K562 (cell line): Measurements from ENCODE around the gene GATA2. TPM values are rescaled to one million over a fixed set of nuclear protein-coding genes. Genes with fewer than 3 reads are reported as not detected.
A peak's percentile ranks its signal among the peaks of the same experiment; 100 is the strongest.

Source experiments
- ATAC-seq: fragments of 200-7000 bp; cut with Tn5 transposase; 3 replicates; pipeline ENCODE4 v1.9.1; 2020; ENCODE audit warnings: moderate library complexity
- BruUV-seq: library from RNA; stranded (reverse); fragments of 400-500 nt; replicated peaks from 2 replicates; lab custom pipeline; 2021; lab: Mats Ljungman, UMichigan
- CTCF ChIA-PET: fragments of 300-600 bp; formaldehyde crosslinking; extraction: SDS; loops from one replicate; lab custom pipeline; 2021; ENCODE audit warnings: low intra/inter-chr PET ratio; lab: Yijun Ruan, JAX
- POLR2A ChIA-PET: fragments of 300-600, 350-650 bp; sonication (Branson Sonifier 250); formaldehyde crosslinking; extraction: SDS; loops from one replicate; lab custom pipeline; 2021; ENCODE audit warnings: antibody characterized with exemption, inconsistent platforms; lab: Yijun Ruan, JAX
- DNase-seq, 4 experiments: peaks; one replicate each; pipeline versions ENCODE4 v3.0.0 to v3.0.0-alpha.2; 2011 to 2018; ENCODE audit warnings: low spot score in 3 of 4, mixed read lengths in 3 of 4; ENCODE audit errors: extremely low read depth in 1 of 4
- FAIRE-seq: peaks from 2 replicates; lab custom pipeline; 2011; peaks lifted over from hg19 to GRCh38; lab: Jason Lieb, UNC
- H2AFZ ChIP-seq: 2 replicates; pipeline ENCODE4 v1.6.0; 2011; ENCODE audit warnings: low read depth, low read length, control low read depth, inconsistent platforms
- H3K27ac ChIP-seq: fragments of 200-600 bp; 3 replicates; pipeline ENCODE4 v1.8.0; 2011; ENCODE audit warnings: low read depth, mild to moderate bottlenecking, control low read depth, inconsistent platforms, low read length, moderate library complexity, mixed read lengths; ENCODE audit errors: extremely low read depth
- H3K27me3 ChIP-seq, 2 experiments: fragments of 300-600 bp in 1 of 2; 2 replicates in 1 of 2; 3 replicates in 1 of 2; pipeline versions ENCODE4 v1.6.0 to v1.8.0; 2011; ENCODE audit warnings: inconsistent platforms in 2 of 2, low read length in 2 of 2, mild to moderate bottlenecking in 1 of 2, mixed read lengths in 1 of 2, moderate library complexity in 1 of 2; ENCODE audit not compliant: control insufficient read depth in 2 of 2, insufficient read depth in 2 of 2
- H3K36me3 ChIP-seq: fragments of 300-600 bp; 3 replicates; pipeline ENCODE4 v1.8.0; 2011; ENCODE audit warnings: mild to moderate bottlenecking, low read length, inconsistent platforms; ENCODE audit not compliant: control insufficient read depth, insufficient read depth
- H3K4me1 ChIP-seq, 2 experiments: fragments of 200-600 bp in 1 of 2; replicated peaks in 1 of 2; 2 replicates in 1 of 2; 3 replicates in 1 of 2; pipeline versions ENCODE4 v1.5.1 to v1.8.0; 2011; ENCODE audit warnings: inconsistent platforms in 2 of 2, low read length in 2 of 2, mild to moderate bottlenecking in 1 of 2, mixed read lengths in 1 of 2, moderate library complexity in 1 of 2; ENCODE audit not compliant: control insufficient read depth in 2 of 2, insufficient read depth in 2 of 2
- H3K4me2 ChIP-seq: 2 replicates; pipeline ENCODE4 v1.6.1; 2011; ENCODE audit warnings: low read length, control low read depth, inconsistent platforms, mixed read lengths; ENCODE audit not compliant: insufficient read depth
- H3K4me3 ChIP-seq: fragments of 200-600 bp; sonication (generic), shearing (Covaris generic); 2 replicates; pipeline ENCODE4 v1.5.1; 2016; ENCODE audit warnings: control low read depth, inconsistent platforms
- H3K79me2 ChIP-seq: fragments of 200-600 bp; 3 replicates; pipeline ENCODE4 v1.8.0; 2011; ENCODE audit warnings: low read length, inconsistent platforms; ENCODE audit not compliant: control insufficient read depth, insufficient read depth
- H3K9ac ChIP-seq, 2 experiments: 2 replicates each; pipeline versions ENCODE4 v1.6.0 to v1.6.1; 2011; ENCODE audit warnings: low read depth in 2 of 2, low read length in 2 of 2, control low read depth in 1 of 2, inconsistent platforms in 1 of 2, mild to moderate bottlenecking in 1 of 2, mixed read lengths in 1 of 2; ENCODE audit not compliant: insufficient read depth in 1 of 2
- H3K9me1 ChIP-seq: one replicate; pipeline ENCODE4 v1.6.0; 2011; ENCODE audit warnings: inconsistent platforms, mild to moderate bottlenecking, low read length, moderate library complexity; ENCODE audit not compliant: control insufficient read depth, insufficient read depth
- H3K9me3 ChIP-seq: replicated peaks from 2 replicates; pipeline ENCODE4 v1.5.1; 2011; ENCODE audit warnings: low read depth, low read length, inconsistent platforms; ENCODE audit not compliant: control insufficient read depth, insufficient read depth
- H4K20me1 ChIP-seq: replicated peaks from 2 replicates; pipeline ENCODE4 v1.6.1; 2011; ENCODE audit warnings: low read length, inconsistent platforms, mixed read lengths; ENCODE audit not compliant: control insufficient read depth, insufficient read depth
- ELF4 ChIP-seq: fragments of 450-650 bp; formaldehyde crosslinking; IDR thresholded peaks from 2 replicates; pipeline ENCODE4 v1.4.0; 2022; ENCODE audit warnings: missing genetic modification characterization
- EP400 ChIP-seq: fragments of 450-650 bp; IDR thresholded peaks from 2 replicates; pipeline ENCODE4 v1.6.1; 2017; ENCODE audit warnings: antibody characterized with exemption, mild to moderate bottlenecking, moderate library complexity
- HMGN3 ChIP-seq: IDR thresholded peaks from 2 replicates; pipeline ENCODE4 v1.6.1; 2011; ENCODE audit warnings: borderline replicate concordance, low read depth, mild to moderate bottlenecking, mixed read lengths, low read length; ENCODE audit not compliant: insufficient read length; ENCODE audit errors: extremely low read depth
- MECOM ChIP-seq: fragments of 250-450 bp; sonication (Bioruptor Pico); IDR thresholded peaks from 2 replicates; pipeline ENCODE4 v1.8.0; 2022; ENCODE audit warnings: inconsistent platforms
- PTTG1 ChIP-seq: fragments of 450-650 bp; IDR thresholded peaks from 2 replicates; pipeline ENCODE4 v1.6.1; 2016; ENCODE audit warnings: low read depth, mild to moderate bottlenecking, missing genetic modification characterization, missing compliant biosample characterization
- RB1 ChIP-seq: fragments of 450-650 bp; IDR thresholded peaks from 2 replicates; pipeline ENCODE4 v1.6.1; 2017; ENCODE audit warnings: low read depth, mild to moderate bottlenecking
- RFX1 ChIP-seq: fragments of 450-650 bp; IDR thresholded peaks from 2 replicates; pipeline ENCODE4 v1.6.1; 2016; ENCODE audit warnings: mild to moderate bottlenecking, moderate library complexity
- ZNF764 ChIP-seq: fragments of 250-450 bp; sonication (Bioruptor Pico); IDR thresholded peaks from 2 replicates; pipeline ENCODE4 v1.4.0; 2020; ENCODE audit warnings: low read depth, mild to moderate bottlenecking, moderate library complexity
- WGBS: fragments of 100-300 bp; shearing (Covaris generic); methylation state at CpG from one replicate; pipeline ENCODE4 v1.1.6; 2016; ENCODE audit warnings: low coverage, mixed read lengths; ENCODE audit not compliant: insufficient coverage; ENCODE audit errors: missing lambda C conversion rate; 5-methylcytosine and 5-hydroxymethylcytosine counted together
- in situ Hi-C: fragments of 300-500 bp; cut with MboI; formaldehyde crosslinking; loops from 4 replicates; pipeline ENCODE4 v1.15.0; 2018; ENCODE audit warnings: inconsistent platforms, mixed read lengths
- intact Hi-C: fragments of 100-400 bp; cut with micrococcal nuclease; formaldehyde crosslinking; loops from 2 replicates; pipeline ENCODE4 v1.14.2; 2022
- polyA plus RNA-seq, 8 experiments: library from polyadenylated mRNA; depleted of rRNA in 4 of 8; stranded (reverse) in 5 of 8; unstranded in 3 of 8; fragments of >200 nt; fragmentation: Nextera tagmentation in 2 of 8; fragmentation: Illumina TruSeq in 1 of 8; extraction: Ambion mirVana in 2 of 8; extraction: Trizol in 1 of 8; gene quantifications; 2 replicates each; pipeline versions ENCODE4 v1.2.1 to v1.2.3, GENCODE V29; 2011 to 2014; ENCODE audit warnings: inconsistent platforms in 1 of 8, missing spikeins in 1 of 8
- total RNA-seq, 7 experiments: library from RNA; depleted of rRNA in 6 of 7; stranded (reverse); fragments of >200 nt in 6 of 7; fragmentation: Illumina TruSeq in 2 of 7; extraction: Trizol in 2 of 7; gene quantifications; 2 replicates each; pipeline versions ENCODE4 v1.2.1 to v1.2.3, GENCODE V29; 2011 to 2021; ENCODE audit warnings: low replicate concordance in 1 of 7
- TF ChIP-seq, protein P1 (sequence below): IDR thresholded peaks from 2 replicates; pipeline ENCODE4 v1.6.1; 2016; ENCODE audit warnings: missing genetic modification characterization, missing compliant biosample characterization
- TF ChIP-seq, protein P2 (sequence below): fragments of 450-650 bp; conservative IDR thresholded peaks from 2 replicates; pipeline ENCODE4 v1.6.1; 2016; ENCODE audit warnings: missing genetic modification characterization, low read depth, mild to moderate bottlenecking, control low read depth, missing compliant biosample characterization
- TF ChIP-seq, protein P3 (sequence below): fragments of 250-450 bp; sonication (Bioruptor Pico); IDR thresholded peaks from 2 replicates; pipeline ENCODE4 v1.4.0; 2020

Gene GATA2
- total and polyA plus RNA-seq, 9 of the 15 experiments (the other 6 are each of a cell fraction or from before 2014, with no cell fraction given), result 8.5 to 218 (median 50.8) TPM

DNA sequence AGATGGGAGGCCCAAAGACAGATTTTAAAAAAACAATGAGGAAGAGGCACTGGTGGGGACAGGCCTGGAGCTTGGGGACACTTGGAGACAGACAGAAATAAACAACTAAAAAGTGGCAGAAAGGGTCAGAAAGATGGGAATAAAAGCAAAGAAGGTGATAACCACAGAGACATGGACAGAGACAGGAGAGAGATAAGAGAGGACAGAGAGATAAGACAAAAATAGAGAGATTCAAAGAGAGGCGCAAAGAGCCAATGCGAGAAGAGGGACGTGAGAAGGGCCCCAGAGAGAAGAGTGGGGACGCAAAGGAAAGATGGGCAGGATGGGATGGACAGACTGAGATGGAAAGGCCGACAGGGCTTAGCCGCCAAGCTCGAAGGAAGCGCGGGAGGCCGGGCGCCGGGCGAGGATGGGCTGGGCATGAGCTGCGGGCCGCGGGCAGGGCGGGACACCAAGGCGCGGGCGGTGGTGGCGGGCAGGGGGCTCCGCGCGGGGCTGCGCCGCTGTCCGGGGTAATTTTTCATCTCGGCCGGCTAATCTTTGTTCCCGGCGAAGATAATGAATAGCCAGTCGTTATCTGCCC lies 3.1 kb upstream of the GATA2 start:
- FAIRE-seq (no peak), DNase-seq (peak in 1 of 4 experiments; percentile 29), ATAC-seq (peak; percentile 1; the same call in 1 of the 3 replicates)
- no peaks in the 10 kb centered on the region for H3K9me1 ChIP-seq
- peak overlapping the region; percentile 94; the same call in 2 of the 3 replicates for H3K27ac ChIP-seq
- ChIA-PET POLR2A (interaction anchor here (0.6 to 3.0 kb wide), 9 partner anchors 10 to 342 kb away, joined by 3 to 17 read pairs (median 3); no protein-coding TSS in a partner anchor), CTCF (no interaction called here)
- peaks cover 52% of the 10 kb centered on the region; the same call in 2 of the 3 replicates for H3K36me3 ChIP-seq
- in situ Hi-C loops (no loop called here), intact Hi-C loops (loop anchor here (5.0 to 10.0 kb wide), 4 partner anchors 71 to 421 kb away; no protein-coding TSS in a partner anchor)
- H3K4me3 ChIP-seq, result no peak overlapping the region
- H3K9me3 ChIP-seq, result no peaks in the 10 kb centered on the region
- peaks cover 67% of the 10 kb centered on the region for H3K79me2 ChIP-seq
- H3K9ac ChIP-seq, result peak overlapping the region; percentile 65 to 97; a peak in 3 of 4 replicates
- no TSS peak for BruUV-seq
- peaks cover 38 to 72% of the 10 kb centered on the region in 2 experiments for H3K4me1 ChIP-seq
- H3K4me2 ChIP-seq, result peak overlapping the region; percentile 76
- peaks cover 5% of the 10 kb centered on the region for H4K20me1 ChIP-seq
- 2% methylated on average over 13 of the region's 32 CpGs for WGBS
- no peak overlapping the region for H2AFZ ChIP-seq
- H3K27me3 ChIP-seq, result no peaks in the 10 kb centered on the region
- TF ChIP-seq RB1 (0 out of 2 replicates have a peak, but pooled peaks have one; percentile 21), HMGN3 (peak; percentile 41), ELF4 (CRISPR knock-in tag) (peak; percentile 80), ZNF764 (CRISPR knock-in tag) (0 out of 2 replicates have a peak, but pooled peaks have one; percentile 3), PTTG1 (no peak), MECOM (CRISPR knock-in tag) (0 out of 2 replicates have a peak, but pooled peaks have one; percentile 26), EP400 (no peak), RFX1 (no peak)
- TF ChIP-seq, protein P1, sequence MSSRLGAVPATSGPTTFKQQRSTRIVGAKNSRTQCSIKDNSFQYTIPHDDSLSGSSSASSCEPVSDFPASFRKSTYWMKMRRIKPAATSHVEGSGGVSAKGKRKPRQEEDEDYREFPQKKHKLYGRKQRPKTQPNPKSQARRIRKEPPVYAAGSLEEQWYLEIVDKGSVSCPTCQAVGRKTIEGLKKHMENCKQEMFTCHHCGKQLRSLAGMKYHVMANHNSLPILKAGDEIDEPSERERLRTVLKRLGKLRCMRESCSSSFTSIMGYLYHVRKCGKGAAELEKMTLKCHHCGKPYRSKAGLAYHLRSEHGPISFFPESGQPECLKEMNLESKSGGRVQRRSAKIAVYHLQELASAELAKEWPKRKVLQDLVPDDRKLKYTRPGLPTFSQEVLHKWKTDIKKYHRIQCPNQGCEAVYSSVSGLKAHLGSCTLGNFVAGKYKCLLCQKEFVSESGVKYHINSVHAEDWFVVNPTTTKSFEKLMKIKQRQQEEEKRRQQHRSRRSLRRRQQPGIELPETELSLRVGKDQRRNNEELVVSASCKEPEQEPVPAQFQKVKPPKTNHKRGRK (tag), result 0 out of 2 replicates have a peak, but pooled peaks have one; percentile 22
- TF ChIP-seq, protein P2, sequence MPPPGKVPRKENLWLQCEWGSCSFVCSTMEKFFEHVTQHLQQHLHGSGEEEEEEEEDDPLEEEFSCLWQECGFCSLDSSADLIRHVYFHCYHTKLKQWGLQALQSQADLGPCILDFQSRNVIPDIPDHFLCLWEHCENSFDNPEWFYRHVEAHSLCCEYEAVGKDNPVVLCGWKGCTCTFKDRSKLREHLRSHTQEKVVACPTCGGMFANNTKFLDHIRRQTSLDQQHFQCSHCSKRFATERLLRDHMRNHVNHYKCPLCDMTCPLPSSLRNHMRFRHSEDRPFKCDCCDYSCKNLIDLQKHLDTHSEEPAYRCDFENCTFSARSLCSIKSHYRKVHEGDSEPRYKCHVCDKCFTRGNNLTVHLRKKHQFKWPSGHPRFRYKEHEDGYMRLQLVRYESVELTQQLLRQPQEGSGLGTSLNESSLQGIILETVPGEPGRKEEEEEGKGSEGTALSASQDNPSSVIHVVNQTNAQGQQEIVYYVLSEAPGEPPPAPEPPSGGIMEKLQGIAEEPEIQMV (tag), result no peak
- TF ChIP-seq, protein P3, sequence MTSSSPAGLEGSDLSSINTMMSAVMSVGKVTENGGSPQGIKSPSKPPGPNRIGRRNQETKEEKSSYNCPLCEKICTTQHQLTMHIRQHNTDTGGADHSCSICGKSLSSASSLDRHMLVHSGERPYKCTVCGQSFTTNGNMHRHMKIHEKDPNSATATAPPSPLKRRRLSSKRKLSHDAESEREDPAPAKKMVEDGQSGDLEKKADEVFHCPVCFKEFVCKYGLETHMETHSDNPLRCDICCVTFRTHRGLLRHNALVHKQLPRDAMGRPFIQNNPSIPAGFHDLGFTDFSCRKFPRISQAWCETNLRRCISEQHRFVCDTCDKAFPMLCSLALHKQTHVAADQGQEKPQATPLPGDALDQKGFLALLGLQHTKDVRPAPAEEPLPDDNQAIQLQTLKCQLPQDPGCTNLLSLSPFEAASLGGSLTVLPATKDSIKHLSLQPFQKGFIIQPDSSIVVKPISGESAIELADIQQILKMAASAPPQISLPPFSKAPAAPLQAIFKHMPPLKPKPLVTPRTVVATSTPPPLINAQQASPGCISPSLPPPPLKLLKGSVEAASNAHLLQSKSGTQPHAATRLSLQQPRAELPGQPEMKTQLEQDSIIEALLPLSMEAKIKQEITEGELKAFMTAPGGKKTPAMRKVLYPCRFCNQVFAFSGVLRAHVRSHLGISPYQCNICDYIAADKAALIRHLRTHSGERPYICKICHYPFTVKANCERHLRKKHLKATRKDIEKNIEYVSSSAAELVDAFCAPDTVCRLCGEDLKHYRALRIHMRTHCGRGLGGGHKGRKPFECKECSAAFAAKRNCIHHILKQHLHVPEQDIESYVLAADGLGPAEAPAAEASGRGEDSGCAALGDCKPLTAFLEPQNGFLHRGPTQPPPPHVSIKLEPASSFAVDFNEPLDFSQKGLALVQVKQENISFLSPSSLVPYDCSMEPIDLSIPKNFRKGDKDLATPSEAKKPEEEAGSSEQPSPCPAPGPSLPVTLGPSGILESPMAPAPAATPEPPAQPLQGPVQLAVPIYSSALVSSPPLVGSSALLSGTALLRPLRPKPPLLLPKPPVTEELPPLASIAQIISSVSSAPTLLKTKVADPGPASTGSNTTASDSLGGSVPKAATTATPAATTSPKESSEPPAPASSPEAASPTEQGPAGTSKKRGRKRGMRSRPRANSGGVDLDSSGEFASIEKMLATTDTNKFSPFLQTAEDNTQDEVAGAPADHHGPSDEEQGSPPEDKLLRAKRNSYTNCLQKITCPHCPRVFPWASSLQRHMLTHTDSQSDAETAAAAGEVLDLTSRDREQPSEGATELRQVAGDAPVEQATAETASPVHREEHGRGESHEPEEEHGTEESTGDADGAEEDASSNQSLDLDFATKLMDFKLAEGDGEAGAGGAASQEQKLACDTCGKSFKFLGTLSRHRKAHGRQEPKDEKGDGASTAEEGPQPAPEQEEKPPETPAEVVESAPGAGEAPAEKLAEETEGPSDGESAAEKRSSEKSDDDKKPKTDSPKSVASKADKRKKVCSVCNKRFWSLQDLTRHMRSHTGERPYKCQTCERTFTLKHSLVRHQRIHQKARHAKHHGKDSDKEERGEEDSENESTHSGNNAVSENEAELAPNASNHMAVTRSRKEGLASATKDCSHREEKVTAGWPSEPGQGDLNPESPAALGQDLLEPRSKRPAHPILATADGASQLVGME (CRISPR knock-in tag), result peak; percentile 32; the same call in 1 of the 2 replicates
